GM19463 (cell line): ENCODE data around the gene DNM3.

Experiments
- ATAC-seq: cut with Tn5 transposase; IDR thresholded peaks from one replicate; pipeline ENCODE4 v1.9.1; 2021; ENCODE audit warnings: mild to moderate bottlenecking, moderate library complexity; ENCODE audit not compliant: unreplicated experiment

The DNM3 gene

DNA sequence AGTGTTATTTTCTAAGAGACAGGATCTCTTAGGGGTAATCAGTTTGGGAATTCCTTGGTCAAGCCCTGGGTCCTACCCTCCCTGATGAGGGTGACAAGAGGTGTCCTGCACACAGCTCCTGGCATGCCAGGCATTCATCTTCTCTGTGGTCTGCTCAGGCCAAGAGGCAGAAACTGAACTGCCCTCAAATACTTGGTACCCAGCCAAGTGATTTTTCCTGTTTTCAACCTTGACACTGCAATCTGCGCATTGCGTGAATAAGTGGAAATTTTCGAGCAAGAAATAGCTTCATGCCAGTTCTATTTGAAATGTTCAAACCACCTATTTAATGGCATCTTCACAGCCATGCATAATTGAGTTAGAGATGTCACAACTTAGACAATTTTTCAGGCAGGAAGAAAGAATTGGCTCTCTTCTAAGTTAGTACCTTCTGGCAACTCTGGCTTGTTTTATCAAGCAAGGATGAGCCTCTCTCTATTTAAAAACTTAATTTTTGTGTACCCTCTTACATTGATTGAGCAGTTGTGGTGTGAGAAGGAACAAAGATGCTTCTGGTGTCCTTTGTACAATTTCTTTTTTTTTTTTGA, 27.0 kb downstream of the DNM3 start:
- no peak for ATAC-seq

DNA sequence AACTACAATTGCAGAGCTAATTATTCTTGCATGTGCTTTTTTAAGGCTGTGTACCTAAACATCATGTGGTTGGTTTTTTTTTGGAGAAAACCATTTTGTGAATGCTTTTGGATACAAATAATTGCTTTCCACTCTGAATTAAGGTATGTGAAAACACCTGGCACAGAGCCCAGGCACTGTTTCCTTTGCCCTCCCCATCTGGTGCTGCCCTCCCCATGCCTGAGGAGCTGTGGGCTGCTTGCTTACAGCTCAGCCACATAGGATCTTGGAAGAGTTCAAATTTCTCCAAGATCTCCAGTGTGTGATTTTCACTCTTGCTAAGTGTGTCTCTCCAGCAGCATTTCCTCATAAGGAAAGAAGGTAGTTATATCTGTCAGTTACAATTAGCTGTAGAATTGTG, 27.8 kb downstream of the DNM3 start:
- no peak for ATAC-seq

DNA sequence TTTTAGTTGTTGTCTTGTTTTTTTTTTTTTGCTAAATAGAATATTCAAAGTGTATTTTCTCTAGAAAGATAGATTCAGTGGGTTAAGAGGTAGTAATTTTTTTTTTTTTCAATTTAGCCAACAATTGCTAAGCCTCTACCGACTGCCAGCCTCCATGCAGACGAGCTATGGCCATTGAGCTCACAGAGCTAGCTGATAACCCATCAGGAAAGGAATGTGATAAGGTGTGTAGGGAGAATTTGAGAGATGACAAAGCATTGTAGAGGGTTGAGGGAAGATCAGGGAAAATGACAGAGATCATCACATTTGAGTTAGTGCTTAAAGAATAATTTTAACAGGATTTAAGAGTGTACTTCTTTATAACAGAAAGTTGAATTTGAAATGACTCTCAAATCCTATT, 30.6 kb downstream of the DNM3 start:
- ATAC-seq: no peak

DNA sequence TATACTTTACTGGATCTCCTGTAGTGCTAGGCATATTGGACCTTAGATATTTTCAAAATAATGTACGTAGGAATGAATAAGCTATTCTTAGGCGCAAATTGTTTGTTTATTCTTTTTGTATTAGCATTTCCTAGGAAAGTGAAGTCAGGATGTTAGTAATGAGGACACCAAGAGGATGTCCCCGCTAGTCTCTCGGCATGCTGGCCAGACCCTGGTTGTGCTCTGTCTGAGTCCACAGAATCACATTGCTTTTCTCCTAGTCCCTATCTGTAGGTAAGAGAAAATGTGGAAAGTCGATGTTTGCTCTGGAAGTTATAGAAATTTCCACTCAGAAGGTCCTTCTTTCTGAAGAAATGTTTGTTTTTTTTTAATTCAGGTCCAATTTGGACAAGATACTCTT, 31.1 kb downstream of the DNM3 start:
- ATAC-seq: no peak

DNA sequence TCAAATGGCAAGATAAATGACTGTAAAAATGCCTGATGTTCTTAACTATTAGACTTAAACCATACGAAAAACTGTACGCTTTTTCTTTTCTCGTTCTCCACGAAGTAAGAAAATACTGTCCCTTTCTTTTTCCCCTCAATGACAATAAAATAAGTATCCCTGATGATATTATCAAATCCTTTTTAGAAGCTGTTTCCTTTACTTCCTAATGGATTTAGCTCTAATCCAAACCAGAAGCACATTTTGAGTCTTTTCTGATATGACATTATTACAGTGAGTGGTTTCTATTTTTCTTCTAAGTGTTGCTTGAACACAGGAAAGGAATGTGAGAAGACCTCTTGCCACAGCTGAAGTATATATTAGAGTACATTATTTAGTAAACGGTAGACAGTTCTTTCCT, 32.4 kb downstream of the DNM3 start:
- no peak for ATAC-seq

DNA sequence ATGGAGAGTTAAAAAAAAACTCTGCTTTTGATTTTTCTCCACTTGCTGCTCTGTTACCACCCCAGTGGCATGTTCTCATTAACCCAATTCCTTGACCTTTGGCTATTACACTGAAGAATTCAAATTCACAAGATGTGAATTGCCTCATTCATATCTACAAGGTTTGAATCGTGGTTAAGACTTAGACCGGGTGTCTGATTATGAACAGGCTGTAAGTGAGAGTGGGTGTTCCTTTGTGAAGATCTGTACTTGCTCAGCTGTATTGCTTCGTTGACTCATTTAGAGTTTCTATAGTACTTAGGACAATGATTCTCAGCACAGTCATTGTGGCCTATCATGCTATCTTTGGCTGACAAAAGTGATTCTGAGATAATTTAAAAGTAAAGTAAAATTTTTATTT, 36.4 kb downstream of the DNM3 start:
- peak; percentile 96 for ATAC-seq

DNA sequence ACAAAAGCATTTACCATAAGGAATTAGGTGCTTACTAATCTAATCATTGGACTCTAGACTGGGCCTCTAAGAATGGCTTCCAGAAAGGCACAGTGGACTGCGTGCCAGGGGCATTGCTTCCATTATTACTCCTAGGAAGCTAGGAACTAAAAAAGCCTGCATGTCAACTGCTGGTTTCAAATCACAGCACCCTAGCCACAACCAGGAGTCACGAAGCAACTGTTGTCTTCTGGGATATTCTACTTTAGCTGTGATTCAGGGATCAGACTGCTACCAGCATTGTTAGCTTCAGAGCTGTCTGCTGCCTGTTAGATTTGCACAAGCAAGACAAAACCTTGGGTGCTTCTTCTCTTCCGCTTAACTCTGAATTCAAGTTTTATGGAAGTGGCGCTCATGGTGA, 38.3 kb downstream of the DNM3 start:
- ATAC-seq: no peak

DNA sequence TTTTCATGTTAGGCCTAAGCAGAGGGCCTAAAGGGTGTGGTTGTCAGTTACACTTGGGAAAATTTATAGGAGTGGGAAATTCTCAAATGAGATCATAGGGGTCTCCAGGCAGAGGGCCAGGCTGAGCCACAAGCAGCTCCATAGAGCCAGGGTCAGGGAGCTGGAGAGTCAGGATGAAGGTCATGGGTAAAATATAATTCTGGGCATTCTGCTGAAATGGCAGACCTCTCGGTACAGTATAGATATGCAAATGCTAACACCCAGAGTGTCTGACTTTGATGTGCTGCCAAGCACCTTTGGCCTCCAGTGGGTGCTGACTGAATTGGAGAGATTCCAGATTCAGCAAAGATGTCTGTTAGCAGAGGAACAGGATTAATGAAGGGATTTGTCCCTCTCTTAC, 40.1 kb downstream of the DNM3 start:
- no peak for ATAC-seq

DNA sequence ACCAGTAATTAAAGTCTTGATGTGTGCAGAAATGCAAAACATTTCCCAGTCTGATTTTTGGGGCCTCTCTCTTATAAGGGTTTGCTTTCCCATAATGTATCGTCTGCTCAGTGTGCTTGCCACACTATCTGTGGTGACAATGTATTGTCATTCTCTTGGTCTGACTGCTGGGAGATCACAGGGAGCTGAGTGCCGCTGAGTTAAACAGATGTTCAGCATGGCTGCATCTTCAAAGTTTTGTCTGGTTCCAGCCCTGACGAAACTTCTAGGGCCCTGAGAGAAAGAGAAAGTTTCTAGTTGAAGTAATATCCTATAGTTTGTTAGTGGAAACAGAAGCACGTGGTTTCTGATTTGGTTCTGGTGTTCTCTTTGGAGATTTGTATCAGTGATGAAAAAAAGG, 42.6 kb downstream of the DNM3 start:
- no peak for ATAC-seq

DNA sequence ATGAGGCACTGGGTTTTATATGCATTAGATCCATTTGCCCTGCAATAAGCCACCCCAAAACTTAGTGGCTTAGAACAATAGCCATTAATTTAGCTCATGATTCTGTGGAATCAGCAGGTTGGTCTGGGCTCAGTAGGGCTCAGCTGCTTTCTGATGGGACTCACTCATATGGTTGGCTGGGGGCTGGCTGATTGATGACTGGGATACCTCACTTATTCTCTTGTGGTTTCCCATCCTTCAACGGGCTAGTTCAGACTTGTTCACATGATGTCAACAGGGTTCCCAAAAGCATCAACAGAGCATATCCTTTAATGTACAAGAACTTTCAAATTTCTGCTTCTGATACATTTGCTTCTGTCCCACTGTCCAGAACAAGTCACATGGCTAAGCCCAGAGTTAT, 43.2 kb downstream of the DNM3 start:
- ATAC-seq: no peak

DNA sequence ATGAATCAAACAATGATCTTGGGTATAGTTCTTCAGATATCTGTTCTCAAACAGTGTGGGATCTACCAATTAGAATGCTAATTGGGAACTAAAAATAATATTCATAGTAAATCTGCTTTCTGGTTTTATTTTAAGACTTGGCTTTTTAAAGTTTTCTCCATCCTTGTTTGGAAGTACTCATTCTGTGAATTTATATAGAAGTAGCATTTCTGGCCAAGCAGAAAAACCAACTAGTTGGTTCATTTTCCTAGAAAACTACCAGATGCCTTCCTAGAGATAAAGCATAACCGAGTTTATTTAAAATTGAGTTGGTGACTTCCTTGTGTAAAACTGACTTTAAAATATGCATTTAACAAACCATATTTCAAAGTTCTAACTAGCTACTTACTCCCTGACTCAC, 48.8 kb downstream of the DNM3 start:
- ATAC-seq: no peak

DNA sequence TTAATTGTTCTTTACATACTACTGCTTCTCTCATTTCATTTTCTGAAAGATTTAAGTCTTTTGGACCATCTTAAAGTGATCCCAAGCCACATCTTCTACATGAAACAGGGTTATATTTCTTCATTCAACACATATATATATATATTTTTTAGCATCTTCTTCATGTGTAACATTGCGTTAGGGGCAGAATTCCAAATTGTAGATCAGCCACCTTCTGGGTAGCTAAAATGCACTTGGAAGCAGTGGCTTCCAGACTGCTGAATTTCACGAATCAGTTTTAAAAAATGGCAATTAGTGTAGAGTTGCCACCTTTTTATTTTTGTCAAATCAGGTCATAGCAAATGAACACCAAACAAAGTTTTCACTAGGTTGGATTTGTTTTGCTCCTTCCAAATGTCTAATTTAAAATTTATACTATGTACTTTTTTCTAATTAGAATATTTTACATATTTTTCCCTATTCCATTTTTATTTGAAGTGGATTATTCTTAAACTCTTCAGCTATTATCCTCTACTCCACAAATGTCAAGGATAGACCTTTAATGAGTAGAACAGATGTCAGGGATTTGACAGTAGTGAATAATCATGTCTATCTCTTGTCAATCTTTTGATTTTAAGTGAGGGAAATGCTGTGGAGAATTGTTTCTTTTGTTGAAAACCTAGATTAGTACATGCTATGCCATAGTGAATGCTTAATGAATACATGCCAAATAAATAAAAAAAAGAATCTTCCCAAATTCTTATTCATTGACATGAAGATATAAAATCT, 55.8 kb downstream of the DNM3 start:
- no peak for ATAC-seq

DNA sequence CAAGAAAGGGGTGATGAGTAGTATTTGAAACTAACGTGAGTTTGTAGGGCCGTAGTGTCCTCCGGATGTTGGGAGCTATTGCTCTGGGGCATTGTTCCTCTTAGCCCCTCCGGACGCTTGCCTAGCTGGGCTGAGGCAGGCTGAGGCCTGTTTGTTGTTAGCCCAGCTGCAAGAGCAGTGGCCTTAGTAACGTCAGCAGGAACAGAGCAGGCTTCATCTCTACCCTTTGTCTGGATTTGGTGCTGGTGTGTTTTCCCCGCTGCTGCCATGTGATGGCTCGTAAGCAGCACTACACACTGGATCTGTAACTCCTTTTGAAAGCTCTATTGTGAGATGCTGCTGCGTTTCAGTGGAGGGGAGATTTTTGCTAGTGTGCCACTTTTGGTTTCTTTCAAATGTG, 57.6 kb downstream of the DNM3 start:
- ATAC-seq: no peak

DNA sequence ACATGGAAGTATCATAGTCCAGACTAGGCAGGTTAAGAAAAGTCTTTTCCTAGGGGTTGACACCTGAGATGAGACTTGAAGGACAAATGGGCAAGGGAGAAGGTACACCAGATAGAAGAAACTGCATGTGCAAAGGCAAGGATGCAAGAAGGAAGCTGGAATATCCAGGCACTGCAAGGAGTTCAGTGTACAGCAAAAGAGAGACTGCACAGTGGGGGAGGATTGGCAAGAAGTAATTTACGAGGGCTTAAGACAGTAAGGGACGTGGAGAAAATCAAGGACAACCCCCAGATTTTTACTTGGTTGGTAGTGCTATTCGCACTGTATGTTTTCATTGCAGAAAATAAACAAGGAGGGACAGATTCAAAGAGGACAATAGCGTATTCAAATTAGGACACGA, 58.5 kb downstream of the DNM3 start:
- ATAC-seq: no peak

DNA sequence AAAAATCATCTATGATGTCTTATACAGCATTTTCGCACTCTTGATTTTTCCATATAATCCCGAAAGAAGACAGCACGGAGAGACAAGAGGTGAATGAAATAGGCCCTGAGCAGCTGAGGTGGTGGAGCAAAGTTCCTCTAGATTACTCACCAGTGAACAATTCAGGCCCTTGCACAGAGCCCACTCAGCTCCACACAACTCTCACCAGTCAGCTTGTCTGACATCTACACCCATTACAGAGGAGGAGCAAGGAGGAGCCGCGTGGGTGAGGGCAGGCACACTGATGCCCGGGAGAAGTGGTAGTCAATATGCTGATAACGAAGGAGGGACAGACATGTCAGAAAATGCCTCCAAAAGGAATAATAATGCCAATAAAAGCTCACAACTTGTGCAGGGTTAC, 59.9 kb downstream of the DNM3 start:
- no peak for ATAC-seq

DNA sequence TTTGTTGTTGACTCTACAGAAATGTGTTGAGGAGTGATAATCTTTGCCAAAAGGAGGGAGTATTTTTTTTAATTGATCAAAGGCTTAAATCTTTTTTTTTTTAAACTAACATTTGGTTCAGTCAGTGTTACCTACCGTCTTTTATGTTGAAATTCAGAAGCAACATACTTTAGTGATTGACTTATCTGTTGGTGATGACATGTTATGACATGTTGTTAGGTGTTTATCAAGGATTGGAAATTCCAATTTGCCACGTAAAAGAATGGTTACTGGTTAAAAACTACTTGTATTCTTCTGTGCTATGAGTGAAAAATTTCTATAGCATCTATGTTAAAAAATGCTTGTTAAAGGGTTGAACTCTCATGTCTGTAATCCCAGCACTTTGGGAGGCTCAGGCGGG, 61.2 kb downstream of the DNM3 start:
- no peak for ATAC-seq

DNA sequence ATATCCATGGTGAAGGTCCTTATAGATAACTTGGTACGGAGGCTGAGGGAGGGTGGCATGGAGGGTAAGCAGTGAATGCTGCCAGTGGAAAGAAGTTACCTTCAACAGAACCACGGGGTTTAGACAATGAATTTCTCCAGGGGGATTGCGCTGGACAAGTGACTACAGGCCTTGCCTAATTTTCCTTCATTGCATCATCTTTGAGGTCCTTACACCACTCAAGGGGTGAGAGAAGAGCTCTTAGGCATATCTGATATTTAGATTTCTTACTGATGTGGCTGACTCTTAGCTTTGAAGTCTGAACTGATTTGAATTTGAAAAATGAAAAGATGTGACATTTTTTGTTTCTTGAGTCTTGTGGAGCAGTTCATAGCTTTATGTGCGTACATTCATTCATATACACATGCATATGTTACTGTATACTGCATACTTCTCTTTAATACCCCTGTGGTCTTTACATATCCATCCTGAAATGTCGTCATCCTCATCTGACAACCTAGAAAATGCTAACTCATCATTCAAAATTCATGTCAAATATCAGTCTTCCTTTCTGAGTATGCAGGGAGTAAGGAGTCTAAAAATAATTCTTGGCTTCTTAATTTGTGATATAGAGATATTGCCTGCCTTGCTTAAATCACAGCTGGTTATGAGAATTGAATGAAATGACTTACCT, 63.6 kb downstream of the DNM3 start:
- no peak for ATAC-seq

DNA sequence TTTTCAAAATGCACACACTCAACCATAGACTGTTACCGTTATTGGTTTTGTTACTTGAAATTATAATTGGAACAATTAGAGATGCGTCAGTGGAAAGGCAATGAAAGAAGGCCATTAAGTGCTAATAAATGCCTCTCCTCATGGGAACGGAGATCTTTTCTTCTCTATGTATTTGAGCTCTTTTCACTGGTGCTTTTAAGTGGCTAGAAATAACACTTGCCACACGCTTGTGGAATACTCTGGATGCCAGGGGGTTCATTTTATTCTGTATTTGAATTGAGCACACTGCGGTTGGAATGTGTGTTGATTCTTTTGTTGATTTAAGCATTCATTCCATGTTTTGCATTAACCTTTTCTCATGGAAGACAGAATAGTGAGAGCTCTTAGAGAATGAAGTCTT, 68.4 kb downstream of the DNM3 start:
- ATAC-seq: no peak

DNA sequence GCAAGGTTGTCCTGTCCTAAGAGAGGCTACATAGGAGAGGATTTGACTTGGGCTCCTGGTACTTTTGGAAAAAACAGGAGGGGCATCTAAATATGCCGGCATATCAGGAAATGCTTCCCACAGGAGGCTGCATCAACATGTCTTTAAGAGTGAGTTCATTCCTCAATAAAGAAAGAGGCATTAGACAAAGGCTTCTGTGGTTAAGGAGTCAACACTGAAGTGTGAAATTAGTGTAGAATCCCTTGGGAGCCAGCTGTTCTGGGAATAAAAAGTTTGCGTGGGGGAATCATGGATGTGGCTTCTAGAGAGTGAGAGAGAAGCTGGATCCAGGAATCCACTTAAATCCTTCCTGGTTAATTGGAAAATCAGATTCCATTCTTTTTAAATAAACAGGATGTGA, 69.5 kb downstream of the DNM3 start:
- ATAC-seq: no peak

DNA sequence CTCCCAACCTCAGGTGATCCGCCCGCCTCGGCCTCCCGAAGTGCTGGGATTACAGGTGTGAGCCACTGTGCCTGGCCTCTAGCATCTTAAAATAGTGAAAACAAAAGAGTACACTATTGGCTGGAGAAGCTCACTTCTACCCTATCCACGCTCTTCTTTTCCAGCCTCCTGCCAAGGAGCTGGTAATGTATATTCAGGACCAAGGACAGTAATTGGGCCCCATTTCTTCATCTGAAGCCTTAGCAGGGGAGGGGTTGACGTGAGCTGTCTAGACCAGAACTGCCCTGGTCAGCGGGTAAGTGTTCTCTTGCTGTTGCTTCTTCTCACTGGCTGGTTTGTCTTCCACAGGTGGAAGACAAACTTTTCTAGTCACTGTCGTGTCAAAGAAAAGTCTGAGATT, 70.2 kb downstream of the DNM3 start:
- no peak for ATAC-seq

DNA sequence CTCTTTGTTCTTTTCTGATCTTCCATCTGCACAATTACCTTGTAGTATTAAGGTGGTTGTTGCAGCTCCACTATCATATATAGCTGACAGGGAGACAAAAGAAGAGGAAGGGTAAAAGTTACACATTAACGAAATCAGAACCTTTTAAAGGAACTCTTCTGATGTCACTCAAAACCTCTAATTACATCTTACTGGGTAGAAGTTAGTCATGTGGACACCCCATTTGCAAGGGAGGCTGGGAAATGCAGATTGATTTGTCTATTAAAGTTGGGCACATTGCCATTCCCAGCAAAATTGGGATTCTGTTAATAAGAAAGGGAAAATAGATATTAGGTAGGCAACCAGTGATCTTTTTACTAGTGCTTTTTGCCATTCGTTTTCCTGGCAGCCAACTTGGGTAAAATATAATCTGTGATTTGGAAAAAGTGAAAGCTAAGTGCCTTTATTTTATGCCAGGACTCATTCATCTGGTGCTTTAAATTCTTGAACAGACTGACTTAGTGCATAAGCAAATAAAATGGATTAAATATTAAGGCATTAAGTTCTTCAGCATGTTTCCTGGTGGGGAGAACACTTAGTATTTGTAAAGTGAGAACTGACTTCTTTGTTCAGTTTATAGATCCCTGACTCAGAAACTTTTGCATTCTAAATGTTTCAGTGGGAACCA, 71.3 kb downstream of the DNM3 start:
- no peak for ATAC-seq

DNA sequence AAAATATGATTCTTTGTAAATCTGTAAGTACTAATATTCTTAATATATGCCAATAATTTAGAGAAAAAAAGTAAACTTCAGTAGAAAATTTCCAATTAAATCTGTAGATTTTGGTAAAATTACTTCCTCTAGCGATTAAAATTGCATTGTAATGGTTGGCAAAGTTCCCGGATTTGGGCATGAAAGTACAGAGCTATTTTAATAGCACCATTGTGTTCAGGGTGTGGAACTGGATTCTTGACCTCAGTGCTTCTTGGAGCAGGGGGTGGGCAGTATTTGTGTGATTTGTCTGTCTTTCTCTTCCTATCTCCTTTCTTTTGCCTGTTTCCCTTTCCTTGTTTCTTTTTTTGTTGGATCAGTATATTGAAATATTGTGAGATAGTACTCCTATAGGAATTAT, 72.1 kb downstream of the DNM3 start:
- no peak for ATAC-seq
